ENCODE measurements around the gene DNMT3A. TPM values are rescaled to one million over a fixed set of nuclear protein-coding genes. Genes with fewer than 3 reads are reported as not detected.

Gene DNMT3A
- total and polyA plus RNA-seq, 3 donors from 2014 or later = 15.5 to 36.3 (median 36.3) TPM

DNA sequence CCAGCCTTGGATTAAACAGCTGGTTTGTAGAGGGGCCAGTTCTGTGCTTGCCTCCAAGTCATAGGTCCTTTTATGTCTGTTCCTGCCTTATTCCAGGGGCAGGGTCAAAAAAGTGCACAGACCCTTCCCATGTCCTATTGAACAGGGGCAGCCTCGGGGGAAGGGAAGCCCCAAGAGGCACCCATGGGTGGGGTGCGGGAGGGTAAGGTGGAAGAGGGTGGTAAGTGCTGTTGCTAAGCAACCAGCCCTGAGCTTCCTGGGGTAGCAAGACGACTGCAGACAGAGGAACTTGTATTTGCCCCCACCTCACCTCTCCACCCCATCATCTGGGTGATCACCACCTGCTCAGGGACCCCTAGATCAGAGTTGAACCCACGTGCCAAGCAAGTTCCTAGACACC is 7.7 kb downstream of the DNMT3A start:
- no peak for TF ChIP-seq POLR2A (IDR thresholded peaks at IDR 0.05)
- TF ChIP-seq, protein P1, sequence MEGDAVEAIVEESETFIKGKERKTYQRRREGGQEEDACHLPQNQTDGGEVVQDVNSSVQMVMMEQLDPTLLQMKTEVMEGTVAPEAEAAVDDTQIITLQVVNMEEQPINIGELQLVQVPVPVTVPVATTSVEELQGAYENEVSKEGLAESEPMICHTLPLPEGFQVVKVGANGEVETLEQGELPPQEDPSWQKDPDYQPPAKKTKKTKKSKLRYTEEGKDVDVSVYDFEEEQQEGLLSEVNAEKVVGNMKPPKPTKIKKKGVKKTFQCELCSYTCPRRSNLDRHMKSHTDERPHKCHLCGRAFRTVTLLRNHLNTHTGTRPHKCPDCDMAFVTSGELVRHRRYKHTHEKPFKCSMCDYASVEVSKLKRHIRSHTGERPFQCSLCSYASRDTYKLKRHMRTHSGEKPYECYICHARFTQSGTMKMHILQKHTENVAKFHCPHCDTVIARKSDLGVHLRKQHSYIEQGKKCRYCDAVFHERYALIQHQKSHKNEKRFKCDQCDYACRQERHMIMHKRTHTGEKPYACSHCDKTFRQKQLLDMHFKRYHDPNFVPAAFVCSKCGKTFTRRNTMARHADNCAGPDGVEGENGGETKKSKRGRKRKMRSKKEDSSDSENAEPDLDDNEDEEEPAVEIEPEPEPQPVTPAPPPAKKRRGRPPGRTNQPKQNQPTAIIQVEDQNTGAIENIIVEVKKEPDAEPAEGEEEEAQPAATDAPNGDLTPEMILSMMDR (IDR thresholded peaks at IDR 0.05) = no peak
- no peaks in the 10 kb centered on the region for H3K36me3 ChIP-seq (ENCODE audit: low read depth, missing control alignments)
- no peak for DNase-seq
- WGBS, 2 donors = 67 to 81% methylated on average over 4 of the region's 4 CpGs
- intact Hi-C loops (cut with DNase I; ENCODE audit: low total_unique reads) = no loop called here
- H3K9me3 ChIP-seq = no peaks in the 10 kb centered on the region
- no peak overlapping the region for H3K4me3 ChIP-seq
- H3K4me1 ChIP-seq = peaks cover 38% of the 10 kb centered on the region
- H3K27ac ChIP-seq = no peak overlapping the region
- no peaks in the 10 kb centered on the region for H3K27me3 ChIP-seq

DNA sequence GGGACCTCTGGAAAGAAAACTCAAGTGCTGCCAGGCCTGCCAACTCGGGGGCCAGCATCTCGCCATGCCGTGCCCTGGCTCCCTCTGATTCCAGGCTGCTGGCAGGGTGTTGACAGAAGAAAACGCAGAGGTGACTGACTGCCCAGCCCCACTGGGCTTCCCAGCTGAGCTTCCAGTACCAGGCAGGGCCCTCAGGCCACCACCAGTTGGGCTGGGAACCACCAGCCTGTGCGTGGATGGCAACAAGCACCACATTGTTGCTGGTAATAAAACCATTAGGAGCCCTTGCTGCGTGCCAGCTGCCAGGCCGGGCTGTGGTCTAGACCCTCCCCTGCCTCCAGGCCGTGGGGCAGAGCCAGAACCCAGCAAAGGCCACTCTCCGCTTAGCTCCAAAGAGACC is 9.2 kb downstream of the DNMT3A start:
- H3K36me3 ChIP-seq (ENCODE audit: low read depth, missing control alignments) = no peaks in the 10 kb centered on the region
- TF ChIP-seq, protein P1 (IDR thresholded peaks at IDR 0.05) = peak in 1 of 3 experiments; percentile 1
- TF ChIP-seq POLR2A (IDR thresholded peaks at IDR 0.05) = no peak
- intact Hi-C loops (cut with DNase I; ENCODE audit: low total_unique reads) = no loop called here
- DNase-seq = no peak
- H3K4me1 ChIP-seq = peaks cover 33% of the 10 kb centered on the region
- no peak overlapping the region for H3K4me3 ChIP-seq
- no peaks in the 10 kb centered on the region for H3K9me3 ChIP-seq
- H3K27ac ChIP-seq = no peak overlapping the region
- 70 to 85% methylated on average over 5 to 9 of the region's 9 CpGs for WGBS, 2 donors
- no peaks in the 10 kb centered on the region for H3K27me3 ChIP-seq

DNA sequence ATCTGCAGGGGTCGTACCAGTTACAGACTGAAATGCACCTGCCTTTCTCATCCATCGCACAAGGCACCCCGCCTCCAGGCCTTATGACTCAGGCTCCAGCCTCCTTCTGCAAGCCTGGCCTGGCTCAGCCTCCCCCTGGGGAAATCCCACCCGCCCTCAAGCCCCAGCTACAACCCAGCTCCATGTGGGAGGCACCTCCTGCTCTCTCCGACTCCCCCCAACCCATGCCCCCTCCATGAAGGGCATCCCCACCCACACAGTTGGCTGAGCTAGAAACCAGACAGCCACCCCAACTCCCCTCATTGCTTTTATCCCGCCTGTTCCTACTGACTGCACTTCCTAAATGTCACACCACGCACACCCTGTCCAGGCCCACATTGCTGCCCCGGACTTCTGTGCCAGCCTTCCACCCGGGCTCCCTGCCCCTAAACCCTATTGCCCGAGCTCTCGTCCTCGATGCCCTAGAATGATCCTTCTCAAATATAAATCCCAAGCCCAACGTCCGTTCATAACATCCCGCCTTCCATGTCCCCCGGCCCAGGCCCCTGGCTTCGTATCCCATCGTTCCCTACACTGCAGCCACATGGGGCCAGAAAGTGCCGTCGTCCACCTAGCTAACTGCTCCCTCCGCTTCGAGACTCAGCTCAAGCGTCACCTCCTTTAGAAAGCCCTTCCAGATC is 9.9 kb downstream of the DNMT3A start:
- TF ChIP-seq POLR2A (IDR thresholded peaks at IDR 0.05) = no peak
- TF ChIP-seq, protein P1 (IDR thresholded peaks at IDR 0.05) = no peak
- Histone ChIP-seq H3K9me3 (no peaks in the 10 kb centered on the region), H3K4me1 (peaks cover 26% of the 10 kb centered on the region), H3K4me3 (no peak overlapping the region), H3K27ac (no peak overlapping the region), H3K36me3 (ENCODE audit: low read depth, missing control alignments) (no peaks in the 10 kb centered on the region), H3K27me3 (no peaks in the 10 kb centered on the region)
- no peak for DNase-seq
- intact Hi-C loops (cut with DNase I; ENCODE audit: low total_unique reads) = no loop called here
- WGBS, 2 donors = 80 to 91% methylated on average over 21 to 23 of the region's 23 CpGs

DNA sequence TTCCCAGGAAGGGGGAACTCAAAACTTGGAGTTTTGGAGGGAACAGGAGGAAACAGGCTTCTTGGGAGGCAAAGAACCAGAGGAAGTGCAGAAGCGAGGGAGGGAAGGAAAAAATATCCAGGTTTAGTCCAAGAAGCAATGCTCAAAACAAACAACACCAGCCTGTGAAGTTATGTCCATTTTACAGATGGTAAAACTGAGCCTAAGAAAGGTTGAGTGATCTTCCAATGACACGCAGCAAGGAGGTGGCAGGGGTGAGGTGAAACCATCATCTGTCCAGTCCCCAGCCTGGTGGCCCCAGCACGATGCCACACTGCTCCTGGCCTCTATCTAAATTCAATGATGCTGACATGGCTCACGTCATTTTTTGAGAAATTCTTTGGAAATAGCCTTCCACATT is 10.8 kb downstream of the DNMT3A start:
- H3K36me3 ChIP-seq (ENCODE audit: low read depth, missing control alignments) = no peaks in the 10 kb centered on the region
- 86 to 87% methylated on average over 4 of the region's 4 CpGs for WGBS, 2 donors
- H3K4me1 ChIP-seq = peaks cover 17% of the 10 kb centered on the region
- H3K9me3 ChIP-seq = no peaks in the 10 kb centered on the region
- TF ChIP-seq POLR2A (IDR thresholded peaks at IDR 0.05) = no peak
- TF ChIP-seq, protein P1 (IDR thresholded peaks at IDR 0.05) = no peak
- DNase-seq = no peak
- no peaks in the 10 kb centered on the region for H3K27me3 ChIP-seq
- no peak overlapping the region for H3K27ac ChIP-seq
- H3K4me3 ChIP-seq = no peak overlapping the region
- intact Hi-C loops (cut with DNase I; ENCODE audit: low total_unique reads) = no loop called here

DNA sequence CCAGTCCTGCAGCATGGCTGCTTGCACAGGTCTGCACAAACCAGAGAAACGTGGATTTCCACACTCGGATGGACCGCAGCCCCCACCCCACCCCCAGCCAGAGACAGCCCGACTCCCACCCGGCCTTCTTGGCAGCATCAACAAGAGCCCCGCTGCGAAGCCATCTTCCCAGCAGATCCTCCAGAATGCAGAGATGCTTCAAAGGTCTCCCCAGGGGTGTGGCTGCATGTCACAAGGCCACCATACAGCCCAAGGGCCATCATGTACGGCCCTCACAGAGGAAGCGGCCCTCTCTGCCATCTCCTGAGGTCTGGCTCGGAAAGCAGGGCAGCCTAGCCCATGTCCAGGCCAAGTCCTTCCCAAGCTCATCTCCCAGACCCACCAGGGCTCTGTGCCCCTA is 11.5 kb downstream of the DNMT3A start:
- WGBS, 2 donors = 71 to 89% methylated on average over 8 to 10 of the region's 10 CpGs
- DNase-seq = no peak
- no peak overlapping the region for H3K4me3 ChIP-seq
- TF ChIP-seq, protein P1 (IDR thresholded peaks at IDR 0.05) = no peak
- no peaks in the 10 kb centered on the region for H3K27me3 ChIP-seq
- no peaks in the 10 kb centered on the region for H3K9me3 ChIP-seq
- H3K27ac ChIP-seq = no peak overlapping the region
- H3K36me3 ChIP-seq (ENCODE audit: low read depth, missing control alignments) = no peaks in the 10 kb centered on the region
- intact Hi-C loops (cut with DNase I; ENCODE audit: low total_unique reads) = no loop called here
- peaks cover 10% of the 10 kb centered on the region for H3K4me1 ChIP-seq

Data from testis (tissue), 3 donors.